ENCODE measurements around the gene TRIOBP. TPM values are rescaled to one million over a fixed set of nuclear protein-coding genes. Genes with fewer than 3 reads are reported as not detected.

Gene TRIOBP
- total and polyA plus RNA-seq, 2 of the 13 experiments (the other 11 are each of a cell fraction or from before 2014, with no cell fraction given), result 6.1 to 15.4 TPM

DNA sequence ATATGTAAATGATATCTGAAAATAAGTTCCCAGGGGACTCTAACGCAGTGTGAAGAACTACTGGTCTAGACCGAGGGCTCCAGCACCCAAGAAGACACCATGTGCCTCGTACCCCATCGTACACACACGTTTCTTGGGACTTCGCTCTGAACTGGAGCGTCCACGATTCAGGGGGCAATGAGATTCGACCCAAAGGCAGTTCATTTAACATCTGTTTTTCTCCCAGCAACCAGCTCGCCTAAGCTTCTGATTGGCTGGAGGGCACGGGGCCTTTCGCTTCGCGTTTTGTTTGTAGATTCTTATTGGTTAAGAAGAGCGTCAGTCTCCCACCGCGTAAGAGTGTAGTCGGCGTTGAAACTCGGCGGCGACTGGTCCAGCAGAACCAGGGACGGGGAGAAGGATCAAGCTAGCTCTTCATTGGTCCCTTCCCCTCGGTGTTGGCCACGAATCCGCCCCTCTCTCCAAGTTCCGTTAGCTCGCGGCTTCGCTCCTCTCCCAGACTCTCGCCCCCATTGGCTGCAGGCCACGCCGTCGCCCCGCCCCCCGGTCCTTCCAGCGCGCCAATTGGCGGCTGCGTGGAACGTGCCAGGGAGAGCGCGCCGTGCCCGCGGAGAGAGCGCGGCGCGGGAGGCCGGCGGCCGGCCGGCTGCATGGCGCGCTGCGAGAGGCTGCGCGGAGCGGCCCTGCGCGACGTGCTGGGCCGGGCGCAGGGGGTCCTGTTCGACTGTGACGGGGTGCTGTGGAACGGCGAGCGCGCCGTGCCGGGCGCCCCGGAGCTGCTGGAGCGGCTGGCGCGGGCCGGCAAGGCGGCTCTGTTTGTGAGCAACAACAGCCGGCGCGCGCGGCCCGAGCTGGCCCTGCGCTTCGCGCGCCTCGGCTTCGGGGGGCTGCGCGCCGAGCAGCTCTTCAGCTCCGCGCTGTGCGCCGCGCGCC is 38.4 kb upstream of the TRIOBP start, which contains the start of gene PDXP (continued):
- TF ChIP-seq SOX6 (IDR thresholded peaks at IDR 0.05) (no peak), SOX6 (CRISPR knock-in tag; IDR thresholded peaks at IDR 0.05) (peak; percentile 21; the same call in 1 of the 2 replicates), ZNF282 (IDR thresholded peaks at IDR 0.05; ENCODE audit: partially characterized antibody) (no peak), ZNF629 (CRISPR knock-in tag; conservative IDR thresholded peaks at IDR 0.05) (no peak), EHMT2 (IDR thresholded peaks at IDR 0.05; ENCODE audit: borderline replicate concordance, low read depth, low read length) (no peak), SRF (IDR thresholded peaks at IDR 0.05; ENCODE audit: low read depth, low read length) (no peak), ARID3A (IDR thresholded peaks at IDR 0.05; ENCODE audit: low read depth, low read length) (no peak), ZNF232 (CRISPR knock-in tag; IDR thresholded peaks at IDR 0.05; ENCODE audit: borderline replicate concordance) (0 out of 2 replicates have a peak, but pooled peaks have one; percentile 60), SMC3 (IDR thresholded peaks at IDR 0.05; ENCODE audit: low read length) (no peak), STAG1 (CRISPR knock-in tag; IDR thresholded peaks at IDR 0.05) (0 out of 2 replicates have a peak, but pooled peaks have one; percentile 3), GLI4 (CRISPR knock-in tag; IDR thresholded peaks at IDR 0.05; ENCODE audit: borderline replicate concordance) (no peak), SP4 (CRISPR knock-in tag; IDR thresholded peaks at IDR 0.05) (peak; percentile 83), KLF13 (CRISPR knock-in tag; IDR thresholded peaks at IDR 0.05) (no peak), ZNF816 (CRISPR knock-in tag; IDR thresholded peaks at IDR 0.05; ENCODE audit: borderline replicate concordance) (no peak), PAX8 (CRISPR knock-in tag; IDR thresholded peaks at IDR 0.05; ENCODE audit: borderline replicate concordance) (peak; percentile 72; the same call in 1 of the 2 replicates), MXD4 (CRISPR knock-in tag; IDR thresholded peaks at IDR 0.05) (peak; percentile 24; the same call in 1 of the 2 replicates), JUN (CRISPR knock-in tag; IDR thresholded peaks at IDR 0.05) (no peak), ZNF891 (CRISPR knock-in tag; IDR thresholded peaks at IDR 0.05) (0 out of 2 replicates have a peak, but pooled peaks have one; percentile 45), MEIS2 (CRISPR knock-in tag; IDR thresholded peaks at IDR 0.05) (peak; percentile 74; the same call in 1 of the 2 replicates), MTA1 (CRISPR knock-in tag; IDR thresholded peaks at IDR 0.05; ENCODE audit: borderline replicate concordance) (no peak)
- TF ChIP-seq, protein P1, sequence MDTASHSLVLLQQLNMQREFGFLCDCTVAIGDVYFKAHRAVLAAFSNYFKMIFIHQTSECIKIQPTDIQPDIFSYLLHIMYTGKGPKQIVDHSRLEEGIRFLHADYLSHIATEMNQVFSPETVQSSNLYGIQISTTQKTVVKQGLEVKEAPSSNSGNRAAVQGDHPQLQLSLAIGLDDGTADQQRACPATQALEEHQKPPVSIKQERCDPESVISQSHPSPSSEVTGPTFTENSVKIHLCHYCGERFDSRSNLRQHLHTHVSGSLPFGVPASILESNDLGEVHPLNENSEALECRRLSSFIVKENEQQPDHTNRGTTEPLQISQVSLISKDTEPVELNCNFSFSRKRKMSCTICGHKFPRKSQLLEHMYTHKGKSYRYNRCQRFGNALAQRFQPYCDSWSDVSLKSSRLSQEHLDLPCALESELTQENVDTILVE (CRISPR knock-in tag; IDR thresholded peaks at IDR 0.05), result no peak
- TF ChIP-seq, protein P2, sequence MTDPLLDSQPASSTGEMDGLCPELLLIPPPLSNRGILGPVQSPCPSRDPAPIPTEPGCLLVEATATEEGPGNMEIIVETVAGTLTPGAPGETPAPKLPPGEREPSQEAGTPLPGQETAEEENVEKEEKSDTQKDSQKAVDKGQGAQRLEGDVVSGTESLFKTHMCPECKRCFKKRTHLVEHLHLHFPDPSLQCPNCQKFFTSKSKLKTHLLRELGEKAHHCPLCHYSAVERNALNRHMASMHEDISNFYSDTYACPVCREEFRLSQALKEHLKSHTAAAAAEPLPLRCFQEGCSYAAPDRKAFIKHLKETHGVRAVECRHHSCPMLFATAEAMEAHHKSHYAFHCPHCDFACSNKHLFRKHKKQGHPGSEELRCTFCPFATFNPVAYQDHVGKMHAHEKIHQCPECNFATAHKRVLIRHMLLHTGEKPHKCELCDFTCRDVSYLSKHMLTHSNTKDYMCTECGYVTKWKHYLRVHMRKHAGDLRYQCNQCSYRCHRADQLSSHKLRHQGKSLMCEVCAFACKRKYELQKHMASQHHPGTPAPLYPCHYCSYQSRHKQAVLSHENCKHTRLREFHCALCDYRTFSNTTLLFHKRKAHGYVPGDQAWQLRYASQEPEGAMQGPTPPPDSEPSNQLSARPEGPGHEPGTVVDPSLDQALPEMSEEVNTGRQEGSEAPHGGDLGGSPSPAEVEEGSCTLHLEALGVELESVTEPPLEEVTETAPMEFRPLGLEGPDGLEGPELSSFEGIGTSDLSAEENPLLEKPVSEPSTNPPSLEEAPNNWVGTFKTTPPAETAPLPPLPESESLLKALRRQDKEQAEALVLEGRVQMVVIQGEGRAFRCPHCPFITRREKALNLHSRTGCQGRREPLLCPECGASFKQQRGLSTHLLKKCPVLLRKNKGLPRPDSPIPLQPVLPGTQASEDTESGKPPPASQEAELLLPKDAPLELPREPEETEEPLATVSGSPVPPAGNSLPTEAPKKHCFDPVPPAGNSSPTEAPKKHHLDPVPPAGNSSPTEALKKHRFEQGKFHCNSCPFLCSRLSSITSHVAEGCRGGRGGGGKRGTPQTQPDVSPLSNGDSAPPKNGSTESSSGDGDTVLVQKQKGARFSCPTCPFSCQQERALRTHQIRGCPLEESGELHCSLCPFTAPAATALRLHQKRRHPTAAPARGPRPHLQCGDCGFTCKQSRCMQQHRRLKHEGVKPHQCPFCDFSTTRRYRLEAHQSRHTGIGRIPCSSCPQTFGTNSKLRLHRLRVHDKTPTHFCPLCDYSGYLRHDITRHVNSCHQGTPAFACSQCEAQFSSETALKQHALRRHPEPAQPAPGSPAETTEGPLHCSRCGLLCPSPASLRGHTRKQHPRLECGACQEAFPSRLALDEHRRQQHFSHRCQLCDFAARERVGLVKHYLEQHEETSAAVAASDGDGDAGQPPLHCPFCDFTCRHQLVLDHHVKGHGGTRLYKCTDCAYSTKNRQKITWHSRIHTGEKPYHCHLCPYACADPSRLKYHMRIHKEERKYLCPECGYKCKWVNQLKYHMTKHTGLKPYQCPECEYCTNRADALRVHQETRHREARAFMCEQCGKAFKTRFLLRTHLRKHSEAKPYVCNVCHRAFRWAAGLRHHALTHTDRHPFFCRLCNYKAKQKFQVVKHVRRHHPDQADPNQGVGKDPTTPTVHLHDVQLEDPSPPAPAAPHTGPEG (CRISPR knock-in tag; IDR thresholded peaks at IDR 0.05), result no peak
